Osteocyte (in vitro differentiated cells): ENCODE data around the gene GFY. TPM values are rescaled to one million over a fixed set of nuclear protein-coding genes. Genes with fewer than 3 reads are reported as not detected.
A peak's percentile ranks its signal among the peaks of the same experiment; 100 is the strongest.

Experiments
- DNase-seq: peaks from one replicate; pipeline ENCODE4 v3.0.0; 2021; ENCODE audit warnings: mixed read lengths; ENCODE audit not compliant: unreplicated experiment; ENCODE audit errors: extremely low spot score
- H3K27ac Mint-ChIP-seq: one replicate; pipeline ENCODE4 v1.8.0; 2021; ENCODE audit warnings: mild to moderate bottlenecking, mixed read lengths; ENCODE audit not compliant: unreplicated experiment
- H3K27me3 Mint-ChIP-seq: one replicate; pipeline ENCODE4 v1.8.0; 2021; ENCODE audit warnings: mixed read lengths; ENCODE audit not compliant: unreplicated experiment
- H3K36me3 Mint-ChIP-seq: one replicate; pipeline ENCODE4 v1.8.0; 2021; ENCODE audit warnings: mixed read lengths; ENCODE audit not compliant: unreplicated experiment
- H3K4me1 Mint-ChIP-seq: one replicate; pipeline ENCODE4 v1.8.0; 2021; ENCODE audit warnings: mixed read lengths; ENCODE audit not compliant: unreplicated experiment
- H3K4me3 Mint-ChIP-seq: one replicate; pipeline ENCODE4 v1.8.0; 2021; ENCODE audit warnings: mild to moderate bottlenecking, moderate library complexity, mixed read lengths; ENCODE audit not compliant: unreplicated experiment
- H3K9me3 Mint-ChIP-seq: one replicate; pipeline ENCODE4 v1.8.0; 2021; ENCODE audit warnings: mixed read lengths; ENCODE audit not compliant: unreplicated experiment
- total RNA-seq: library from RNA; stranded (reverse); gene quantifications from 2 replicates; pipeline ENCODE4 v1.2.1, GENCODE V29; 2021
- TF ChIP-seq, protein P1 (sequence below): fragments of 200-600 bp; sonication (generic); IDR thresholded peaks from 2 replicates; pipeline ENCODE4 v1.5.0; 2021; ENCODE audit warnings: antibody characterized with exemption, mild to moderate bottlenecking, moderate library complexity

Gene GFY
- total RNA-seq, 1 donor from 2014 or later = not detected

DNA sequence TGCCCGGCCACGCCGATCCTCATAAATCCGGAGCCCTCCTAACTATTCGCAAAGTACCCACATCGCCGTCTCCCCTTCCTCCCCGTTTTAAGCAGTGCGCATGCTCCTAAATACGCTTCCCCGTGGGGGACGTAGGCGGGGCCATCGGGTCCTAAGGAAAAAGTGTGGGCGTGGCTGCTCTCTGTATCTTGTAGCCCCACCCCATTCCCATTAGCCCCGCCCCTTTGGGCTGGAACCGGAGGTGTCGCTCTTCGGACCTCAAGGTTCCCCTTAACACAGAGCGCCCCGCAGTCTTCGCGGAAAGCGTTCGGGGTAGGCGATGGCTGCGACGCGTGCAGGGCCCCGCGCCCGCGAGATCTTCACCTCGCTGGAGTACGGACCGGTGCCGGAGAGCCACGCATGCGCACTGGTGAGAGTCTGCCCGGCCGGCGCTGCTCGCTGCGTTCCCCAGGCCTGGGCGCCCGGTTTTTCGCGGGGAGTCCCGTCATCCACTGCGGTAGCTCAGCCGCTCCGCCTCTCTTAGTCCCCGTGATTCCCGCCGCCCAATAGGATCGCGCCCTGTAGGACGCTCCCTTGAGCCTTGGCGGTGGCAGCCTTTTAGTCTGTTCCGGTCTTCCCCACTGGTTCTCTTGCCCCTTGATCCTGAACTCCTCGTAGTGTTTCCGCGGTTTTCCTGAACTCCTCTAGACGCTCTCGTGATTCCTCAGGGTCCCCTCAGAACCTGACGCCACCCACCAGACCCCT lies 28.0 kb downstream of the GFY start, which contains the start of gene ALDH16A1:
TSS of gene ALDH16A1 (plus strand) at position 213 of the 744 bp plus-strand sequence. CDS start at position 320, 107 bp downstream.
- DNase-seq = peak; percentile 100
- peak within 1 kb of the TSS; percentile 97 for H3K4me3 Mint-ChIP-seq
- H3K36me3 Mint-ChIP-seq = peaks cover 8% of the 10 kb centered on the region
- no peaks in the 10 kb centered on the region for H3K27me3 Mint-ChIP-seq
- H3K9me3 Mint-ChIP-seq = no peaks in the 10 kb centered on the region
- peak within 1 kb of the TSS; percentile 99 for H3K27ac Mint-ChIP-seq
- peaks cover 30% of the 10 kb centered on the region for H3K4me1 Mint-ChIP-seq
- TF ChIP-seq, protein P1, sequence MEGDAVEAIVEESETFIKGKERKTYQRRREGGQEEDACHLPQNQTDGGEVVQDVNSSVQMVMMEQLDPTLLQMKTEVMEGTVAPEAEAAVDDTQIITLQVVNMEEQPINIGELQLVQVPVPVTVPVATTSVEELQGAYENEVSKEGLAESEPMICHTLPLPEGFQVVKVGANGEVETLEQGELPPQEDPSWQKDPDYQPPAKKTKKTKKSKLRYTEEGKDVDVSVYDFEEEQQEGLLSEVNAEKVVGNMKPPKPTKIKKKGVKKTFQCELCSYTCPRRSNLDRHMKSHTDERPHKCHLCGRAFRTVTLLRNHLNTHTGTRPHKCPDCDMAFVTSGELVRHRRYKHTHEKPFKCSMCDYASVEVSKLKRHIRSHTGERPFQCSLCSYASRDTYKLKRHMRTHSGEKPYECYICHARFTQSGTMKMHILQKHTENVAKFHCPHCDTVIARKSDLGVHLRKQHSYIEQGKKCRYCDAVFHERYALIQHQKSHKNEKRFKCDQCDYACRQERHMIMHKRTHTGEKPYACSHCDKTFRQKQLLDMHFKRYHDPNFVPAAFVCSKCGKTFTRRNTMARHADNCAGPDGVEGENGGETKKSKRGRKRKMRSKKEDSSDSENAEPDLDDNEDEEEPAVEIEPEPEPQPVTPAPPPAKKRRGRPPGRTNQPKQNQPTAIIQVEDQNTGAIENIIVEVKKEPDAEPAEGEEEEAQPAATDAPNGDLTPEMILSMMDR = no peak

- H3K27ac Mint-ChIP-seq = peak overlapping the region; percentile 99
- H3K9me3 Mint-ChIP-seq = no peaks in the 10 kb centered on the region
- peak overlapping the region; percentile 97 for H3K4me3 Mint-ChIP-seq
- H3K36me3 Mint-ChIP-seq = peaks cover 5% of the 10 kb centered on the region
- peaks cover 29% of the 10 kb centered on the region for H3K4me1 Mint-ChIP-seq
- H3K27me3 Mint-ChIP-seq = no peaks in the 10 kb centered on the region
- no peak for DNase-seq
- TF ChIP-seq, protein P1 = no peak
These were observed 28.6 kb downstream of the GFY start for GRCh38 chr19:49453757-49454240.

GRCh38 chr19:49455773-49456172 lies 30.6 kb downstream of the GFY start:
- Mint-ChIP-seq H3K4me1 (peaks cover 23% of the 10 kb centered on the region), H3K36me3 (no peaks in the 10 kb centered on the region), H3K27me3 (no peaks in the 10 kb centered on the region), H3K4me3 (no peak overlapping the region), H3K9me3 (no peaks in the 10 kb centered on the region), H3K27ac (peak overlapping the region; percentile 24)
- DNase-seq = no peak
- TF ChIP-seq, protein P1 = no peak

- no peaks in the 10 kb centered on the region for H3K9me3 Mint-ChIP-seq
- no peak overlapping the region for H3K4me3 Mint-ChIP-seq
- H3K36me3 Mint-ChIP-seq = no peaks in the 10 kb centered on the region
- DNase-seq = no peak
- H3K27ac Mint-ChIP-seq = peak overlapping the region; percentile 24
- TF ChIP-seq, protein P1 = no peak
- peaks cover 20% of the 10 kb centered on the region for H3K4me1 Mint-ChIP-seq
- H3K27me3 Mint-ChIP-seq = no peaks in the 10 kb centered on the region
These were observed 31.1 kb downstream of the GFY start for GRCh38 chr19:49456326-49456725.

GRCh38 chr19:49458567-49458903 lies 33.3 kb downstream of the GFY start:
- Mint-ChIP-seq H3K4me1 (peaks cover 6% of the 10 kb centered on the region), H3K27me3 (no peaks in the 10 kb centered on the region), H3K4me3 (no peak overlapping the region), H3K36me3 (no peaks in the 10 kb centered on the region), H3K27ac (no peak overlapping the region), H3K9me3 (no peaks in the 10 kb centered on the region)
- TF ChIP-seq, protein P1 = no peak
- DNase-seq = no peak
